ENCODE data around the gene SYNDIG1. TPM values are rescaled to one million over a fixed set of nuclear protein-coding genes. Genes with fewer than 3 reads are reported as not detected.

Gene SYNDIG1
- total RNA-seq, 1 donor from 2014 or later: 0.19 TPM

- Mint-ChIP-seq H3K9me3 (ENCODE audit: low read depth) (no peaks in the 10 kb centered on the region), H3K4me1 (ENCODE audit: low read depth) (no peaks in the 10 kb centered on the region), H3K27me3 (no peaks in the 10 kb centered on the region), H3K4me3 (ENCODE audit: low read depth) (no peak overlapping the region), H3K36me3 (ENCODE audit: insufficient read depth) (no peaks in the 10 kb centered on the region), H3K27ac (no peak overlapping the region)
- no peak for DNase-seq (ENCODE audit: low spot score, unreplicated experiment)
- no peak for TF ChIP-seq CTCF (IDR thresholded peaks at IDR 0.05; ENCODE audit: unreplicated experiment)
These were observed 114.6 kb downstream of the SYNDIG1 start for GRCh38 chr20:24584078-24584477.

- no peaks in the 10 kb centered on the region for H3K9me3 Mint-ChIP-seq (ENCODE audit: low read depth)
- no peaks in the 10 kb centered on the region for H3K27me3 Mint-ChIP-seq
These were observed 115.3 kb downstream of the SYNDIG1 start for GRCh38 chr20:24584538-24585356.

GRCh38 chr20:24585796-24586522, 116.5 kb downstream of the SYNDIG1 start:
- TF ChIP-seq CTCF (IDR thresholded peaks at IDR 0.05; ENCODE audit: unreplicated experiment): no peak
- Mint-ChIP-seq H3K4me3 (ENCODE audit: low read depth) (no peak overlapping the region), H3K27me3 (no peaks in the 10 kb centered on the region), H3K36me3 (ENCODE audit: insufficient read depth) (no peaks in the 10 kb centered on the region), H3K9me3 (ENCODE audit: low read depth) (no peaks in the 10 kb centered on the region), H3K4me1 (ENCODE audit: low read depth) (no peaks in the 10 kb centered on the region), H3K27ac (no peak overlapping the region)
- DNase-seq (ENCODE audit: low spot score, unreplicated experiment): no peak

More at GRCh38 chr20:24584538-24585356, 115.3 kb downstream of the SYNDIG1 start:
- Mint-ChIP-seq H3K27ac (no peak overlapping the region), H3K4me3 (ENCODE audit: low read depth) (no peak overlapping the region), H3K36me3 (ENCODE audit: insufficient read depth) (no peaks in the 10 kb centered on the region), H3K4me1 (ENCODE audit: low read depth) (no peaks in the 10 kb centered on the region)
- TF ChIP-seq CTCF (IDR thresholded peaks at IDR 0.05; ENCODE audit: unreplicated experiment): no peak
- no peak for DNase-seq (ENCODE audit: low spot score, unreplicated experiment)

- Mint-ChIP-seq H3K27ac (no peak overlapping the region), H3K4me1 (ENCODE audit: low read depth) (no peaks in the 10 kb centered on the region), H3K36me3 (ENCODE audit: insufficient read depth) (no peaks in the 10 kb centered on the region), H3K9me3 (ENCODE audit: low read depth) (no peaks in the 10 kb centered on the region), H3K4me3 (ENCODE audit: low read depth) (no peak overlapping the region), H3K27me3 (no peaks in the 10 kb centered on the region)
- no peak for DNase-seq (ENCODE audit: low spot score, unreplicated experiment)
- TF ChIP-seq CTCF (IDR thresholded peaks at IDR 0.05; ENCODE audit: unreplicated experiment): no peak
These were observed 117.1 kb downstream of the SYNDIG1 start for GRCh38 chr20:24586523-24586840.

- no peak overlapping the region for H3K4me3 Mint-ChIP-seq (ENCODE audit: low read depth)
- H3K27ac Mint-ChIP-seq: no peak overlapping the region
- no peaks in the 10 kb centered on the region for H3K36me3 Mint-ChIP-seq (ENCODE audit: insufficient read depth)
- no peaks in the 10 kb centered on the region for H3K4me1 Mint-ChIP-seq (ENCODE audit: low read depth)
- no peaks in the 10 kb centered on the region for H3K27me3 Mint-ChIP-seq
- DNase-seq (ENCODE audit: low spot score, unreplicated experiment): no peak
- no peak for TF ChIP-seq CTCF (IDR thresholded peaks at IDR 0.05; ENCODE audit: unreplicated experiment)
- no peaks in the 10 kb centered on the region for H3K9me3 Mint-ChIP-seq (ENCODE audit: low read depth)
These were observed 118.1 kb downstream of the SYNDIG1 start for GRCh38 chr20:24587384-24588046.

Data from progenitor cell of endocrine pancreas (in vitro differentiated cells).